IPS-20b (cell line): ENCODE results near the gene RAB20.

ENCODE experiments used
- H3K27ac ChIP-seq: one replicate; pipeline ENCODE4 v1.5.1; 2013; ENCODE audit warnings: low read length
- H3K27me3 ChIP-seq: 2 replicates; pipeline ENCODE4 v1.6.1; 2013; ENCODE audit warnings: mild to moderate bottlenecking, low read length, inconsistent platforms; ENCODE audit not compliant: insufficient read depth
- H3K36me3 ChIP-seq: 2 replicates; pipeline ENCODE4 v1.6.1; 2013; ENCODE audit warnings: low read depth, mild to moderate bottlenecking, inconsistent platforms, low read length, moderate library complexity; ENCODE audit not compliant: insufficient read depth
- H3K4me1 ChIP-seq: 2 replicates; pipeline ENCODE4 v1.6.1; 2013; ENCODE audit warnings: mild to moderate bottlenecking, control low read depth, inconsistent platforms, low read length, moderate library complexity; ENCODE audit not compliant: insufficient read depth
- H3K4me3 ChIP-seq: 2 replicates; pipeline ENCODE4 v1.5.1; 2013; ENCODE audit warnings: mild to moderate bottlenecking, low read length, inconsistent platforms
- H3K9ac ChIP-seq: 2 replicates; pipeline ENCODE4 v1.6.1; 2013; ENCODE audit warnings: low read depth, mild to moderate bottlenecking, inconsistent platforms, low read length, moderate library complexity
- H3K9me3 ChIP-seq: 2 replicates; pipeline ENCODE4 v1.6.1; 2013; ENCODE audit warnings: mild to moderate bottlenecking, low read depth, low read length, inconsistent platforms; ENCODE audit not compliant: insufficient read depth

Gene RAB20

DNA sequence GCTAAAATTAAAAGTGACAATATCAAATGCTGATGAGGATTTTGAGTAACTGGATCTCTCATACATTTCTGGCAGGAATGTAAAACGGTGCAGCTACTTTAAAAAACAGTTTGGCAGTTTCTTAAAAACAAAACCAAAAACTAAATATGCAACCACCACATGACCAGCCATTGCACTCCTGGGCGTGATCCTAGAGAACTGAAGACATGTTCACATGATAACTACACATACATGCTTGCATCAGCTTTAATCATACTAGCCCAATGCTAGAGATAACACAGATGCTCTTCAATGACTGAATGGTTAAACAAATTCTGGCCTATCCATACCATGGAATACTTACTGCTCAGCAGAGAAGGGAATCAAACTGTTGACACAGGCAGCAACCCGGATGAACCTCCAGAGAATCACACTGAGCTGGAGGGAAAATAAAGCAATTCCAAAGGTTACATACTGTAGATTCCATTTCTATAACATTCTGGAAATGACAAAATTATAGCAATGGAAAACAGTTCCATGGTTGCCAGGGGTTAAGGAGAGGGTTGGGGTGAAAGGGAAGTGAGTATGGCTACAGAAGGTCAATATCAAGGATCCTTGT is 28.4 kb upstream of the RAB20 start:
- Histone ChIP-seq H3K27me3 (no peaks in the 10 kb centered on the region), H3K9me3 (no peaks in the 10 kb centered on the region), H3K27ac (no peak overlapping the region), H3K9ac (no peak overlapping the region), H3K36me3 (no peaks in the 10 kb centered on the region), H3K4me3 (no peak overlapping the region), H3K4me1 (no peaks in the 10 kb centered on the region; the same call in 1 of the 2 replicates)

DNA sequence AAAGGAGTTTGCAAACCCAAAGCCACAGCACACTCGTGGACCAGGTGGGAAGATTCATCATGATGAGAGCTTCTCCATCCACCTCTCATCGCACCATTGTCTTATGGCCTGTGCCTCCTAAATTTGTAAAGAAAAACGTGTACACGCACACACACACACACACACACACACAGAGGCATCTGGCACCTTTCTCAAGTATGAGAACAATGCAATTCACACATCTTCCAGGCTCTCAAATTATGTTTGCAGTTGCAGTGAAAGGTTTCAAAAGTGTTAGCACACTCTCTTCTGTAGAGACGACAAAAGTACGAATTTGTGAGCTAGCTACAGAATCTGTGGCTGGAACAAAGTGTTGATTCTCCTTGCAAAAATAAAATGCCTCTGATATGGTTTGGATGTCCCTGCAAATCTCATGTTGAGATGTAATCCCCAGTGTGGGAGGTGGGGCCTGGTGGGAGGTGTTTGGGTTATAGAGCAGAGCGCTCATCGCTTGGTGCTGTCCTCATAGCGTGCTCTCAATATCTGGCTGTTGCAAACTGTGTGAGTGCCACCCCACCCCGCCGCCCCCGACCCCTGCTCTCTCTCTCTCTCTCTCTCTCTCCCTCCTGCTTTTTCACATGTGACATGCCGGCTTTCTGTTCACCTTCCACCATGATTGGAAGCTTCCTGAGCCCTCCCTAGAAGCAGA is 21.8 kb upstream of the RAB20 start:
- no peak overlapping the region for H3K9ac ChIP-seq
- no peaks in the 10 kb centered on the region for H3K9me3 ChIP-seq
- no peak overlapping the region for H3K4me3 ChIP-seq
- no peaks in the 10 kb centered on the region for H3K4me1 ChIP-seq
- no peaks in the 10 kb centered on the region for H3K27me3 ChIP-seq
- H3K27ac ChIP-seq = no peak overlapping the region
- H3K36me3 ChIP-seq = no peaks in the 10 kb centered on the region

DNA sequence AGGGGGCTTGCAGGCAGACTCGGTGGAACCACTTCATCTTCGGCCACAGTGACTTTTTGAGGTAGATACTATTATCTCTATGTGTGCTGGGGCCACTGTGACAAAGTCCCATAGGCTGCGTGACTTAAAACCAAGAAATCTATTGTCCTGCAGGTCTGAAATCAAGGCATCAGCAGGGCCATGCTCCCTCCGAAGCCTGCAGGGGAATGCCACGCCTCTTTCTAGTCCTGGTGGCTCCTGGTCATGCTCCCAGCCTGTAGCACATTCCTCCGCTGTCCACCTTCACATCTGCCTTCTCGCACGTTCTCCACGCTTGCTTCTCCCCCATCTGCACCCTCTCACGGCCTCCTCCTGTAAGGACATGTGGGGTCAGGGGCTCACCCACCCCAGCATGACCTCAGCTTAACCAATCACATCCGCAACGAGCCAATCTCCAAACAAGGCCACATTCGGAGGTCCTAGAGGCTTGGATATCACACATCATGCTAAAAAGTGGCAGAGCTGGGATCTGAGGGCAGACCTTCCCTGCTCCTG is 21.0 kb upstream of the RAB20 start:
- H3K36me3 ChIP-seq = no peaks in the 10 kb centered on the region
- H3K9ac ChIP-seq = no peak overlapping the region
- no peak overlapping the region for H3K27ac ChIP-seq
- no peak overlapping the region for H3K4me3 ChIP-seq
- no peaks in the 10 kb centered on the region for H3K9me3 ChIP-seq
- H3K4me1 ChIP-seq = no peaks in the 10 kb centered on the region
- no peaks in the 10 kb centered on the region for H3K27me3 ChIP-seq

GRCh38 chr13:110581506-110582185 is 20.1 kb upstream of the RAB20 start:
- H3K27ac ChIP-seq = no peak overlapping the region
- no peaks in the 10 kb centered on the region for H3K36me3 ChIP-seq
- H3K9ac ChIP-seq = no peak overlapping the region
- H3K4me1 ChIP-seq = no peaks in the 10 kb centered on the region
- no peak overlapping the region for H3K4me3 ChIP-seq
- no peaks in the 10 kb centered on the region for H3K27me3 ChIP-seq
- H3K9me3 ChIP-seq = no peaks in the 10 kb centered on the region

- no peak overlapping the region for H3K27ac ChIP-seq
- no peaks in the 10 kb centered on the region for H3K36me3 ChIP-seq
- no peak overlapping the region for H3K9ac ChIP-seq
- H3K4me1 ChIP-seq = peaks cover 2% of the 10 kb centered on the region; the same call in 1 of the 2 replicates
- no peaks in the 10 kb centered on the region for H3K27me3 ChIP-seq
- no peak overlapping the region for H3K4me3 ChIP-seq
- no peaks in the 10 kb centered on the region for H3K9me3 ChIP-seq
Observed at GRCh38 chr13:110580800-110581199, 19.3 kb upstream of the RAB20 start.

DNA sequence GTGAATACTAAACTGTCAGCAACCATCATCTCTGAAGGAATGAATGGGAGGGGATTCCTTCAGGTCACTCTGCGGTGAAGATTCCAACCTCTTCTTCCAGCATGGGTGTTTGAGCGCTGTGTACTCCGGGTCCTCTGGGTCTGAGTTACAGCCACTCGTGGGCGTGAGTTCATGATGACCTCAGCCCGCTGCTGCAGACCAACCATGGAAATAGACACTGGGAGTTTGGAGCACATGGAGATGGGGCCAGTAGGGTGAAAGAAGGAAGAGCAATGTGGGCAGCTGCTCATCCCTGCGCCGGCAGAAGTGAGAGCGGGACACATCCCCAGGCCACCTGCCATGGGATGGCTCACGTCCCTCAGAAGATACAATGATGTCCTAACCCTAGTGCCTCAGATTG is 16.8 kb upstream of the RAB20 start:
- Histone ChIP-seq H3K27me3 (no peaks in the 10 kb centered on the region), H3K36me3 (no peaks in the 10 kb centered on the region), H3K4me3 (no peak overlapping the region), H3K27ac (no peak overlapping the region), H3K9ac (no peak overlapping the region), H3K4me1 (peaks cover 9% of the 10 kb centered on the region; the same call in 1 of the 2 replicates), H3K9me3 (no peaks in the 10 kb centered on the region)

DNA sequence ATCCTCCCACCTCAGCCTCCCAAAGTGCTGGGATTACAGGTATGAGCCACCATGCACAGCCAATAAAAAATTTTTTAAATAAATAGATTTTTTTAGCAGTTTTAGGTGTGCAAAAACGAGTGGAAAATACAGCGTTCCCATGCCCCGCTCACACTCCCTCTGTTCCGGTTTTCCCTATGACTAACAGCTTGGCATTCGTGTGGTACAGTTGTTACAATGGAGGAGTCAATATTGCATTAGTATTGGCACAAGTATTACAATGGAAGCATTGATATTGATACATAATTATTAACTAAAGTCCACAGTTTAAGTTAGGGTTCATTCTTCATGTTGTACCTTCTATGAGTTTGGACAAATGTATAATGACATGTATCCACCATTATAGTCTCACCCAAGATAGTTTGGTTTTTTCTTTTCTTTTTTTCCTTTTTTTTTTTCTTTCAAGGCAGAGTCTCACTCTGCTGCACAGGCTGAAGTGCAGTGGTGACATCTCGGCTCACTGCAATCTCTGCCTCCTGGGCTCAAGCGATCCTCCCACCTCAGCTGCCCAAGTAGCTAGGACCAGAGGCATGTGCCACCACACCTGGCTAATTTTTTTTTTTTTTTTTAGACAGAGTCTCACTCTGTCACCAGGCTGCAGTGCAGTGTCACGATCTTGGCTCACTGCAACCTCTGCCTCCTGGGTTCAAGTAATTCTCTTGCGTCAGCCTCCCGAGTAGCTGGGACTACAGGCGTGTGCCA is 15.4 kb upstream of the RAB20 start:
- H3K27me3 ChIP-seq = no peaks in the 10 kb centered on the region

GRCh38 chr13:110576070-110576394 is 14.5 kb upstream of the RAB20 start:
- Histone ChIP-seq H3K27me3 (no peaks in the 10 kb centered on the region), H3K9me3 (no peaks in the 10 kb centered on the region), H3K27ac (no peak overlapping the region), H3K4me1 (peaks cover 9% of the 10 kb centered on the region; the same call in 1 of the 2 replicates), H3K4me3 (no peak overlapping the region), H3K36me3 (no peaks in the 10 kb centered on the region), H3K9ac (no peak overlapping the region)

More for the DNA sequence above, 15.4 kb upstream of the RAB20 start:
- Histone ChIP-seq H3K4me1 (peaks cover 9% of the 10 kb centered on the region; the same call in 1 of the 2 replicates), H3K27ac (no peak overlapping the region), H3K9me3 (no peaks in the 10 kb centered on the region), H3K9ac (no peak overlapping the region), H3K36me3 (no peaks in the 10 kb centered on the region), H3K4me3 (no peak overlapping the region)

GRCh38 chr13:110575322-110576069 is 14.0 kb upstream of the RAB20 start:
- H3K4me1 ChIP-seq = peaks cover 9% of the 10 kb centered on the region; the same call in 1 of the 2 replicates
- no peak overlapping the region for H3K9ac ChIP-seq
- no peaks in the 10 kb centered on the region for H3K27me3 ChIP-seq
- H3K4me3 ChIP-seq = no peak overlapping the region
- H3K9me3 ChIP-seq = no peaks in the 10 kb centered on the region
- H3K27ac ChIP-seq = no peak overlapping the region
- no peaks in the 10 kb centered on the region for H3K36me3 ChIP-seq

GRCh38 chr13:110574161-110574560 is 12.6 kb upstream of the RAB20 start:
- no peak overlapping the region for H3K9ac ChIP-seq
- no peak overlapping the region for H3K4me3 ChIP-seq
- peaks cover 9% of the 10 kb centered on the region; the same call in 1 of the 2 replicates for H3K4me1 ChIP-seq
- no peak overlapping the region for H3K27ac ChIP-seq
- H3K9me3 ChIP-seq = no peaks in the 10 kb centered on the region
- no peaks in the 10 kb centered on the region for H3K36me3 ChIP-seq
- no peaks in the 10 kb centered on the region for H3K27me3 ChIP-seq

DNA sequence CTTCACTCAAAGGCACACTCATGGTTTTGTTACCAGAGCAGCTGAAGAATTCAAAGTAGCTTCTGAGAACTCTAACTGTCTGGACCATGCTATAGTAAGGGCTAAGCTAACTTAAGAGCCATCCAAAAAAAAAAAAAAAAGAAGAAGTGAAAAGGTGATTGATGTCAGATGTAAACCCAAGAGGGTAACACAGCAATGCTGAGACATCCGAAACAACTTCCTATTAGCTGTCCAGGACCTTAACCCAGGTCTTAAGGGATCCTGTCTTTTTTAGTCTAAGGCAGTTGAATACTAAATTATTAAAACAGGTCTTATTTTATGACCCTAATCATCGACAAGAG is 11.2 kb upstream of the RAB20 start:
- no peaks in the 10 kb centered on the region for H3K27me3 ChIP-seq
- no peaks in the 10 kb centered on the region for H3K9me3 ChIP-seq
- no peak overlapping the region for H3K9ac ChIP-seq
- no peak overlapping the region for H3K4me3 ChIP-seq
- H3K27ac ChIP-seq = no peak overlapping the region
- H3K36me3 ChIP-seq = no peaks in the 10 kb centered on the region
- H3K4me1 ChIP-seq = peaks cover 9% of the 10 kb centered on the region; the same call in 1 of the 2 replicates
